OCI-LY1 (cell line): ENCODE data around the gene ZNF221.

Source experiments
- H2AFZ ChIP-seq: fragments of 200-600 bp; sonication (generic), shearing (Covaris generic); 2 replicates; pipeline ENCODE4 v1.6.0; 2014; ENCODE audit warnings: antibody characterized with exemption, mild to moderate bottlenecking, low read length
- H3F3A ChIP-seq: fragments of 200-600 bp; sonication (generic), shearing (Covaris generic); 2 replicates; pipeline ENCODE4 v1.6.0; 2014; ENCODE audit warnings: mild to moderate bottlenecking, antibody characterized with exemption, low read length, moderate library complexity; ENCODE audit not compliant: insufficient read depth
- H3K27ac ChIP-seq: fragments of 200-600 bp; sonication (generic); 2 replicates; pipeline ENCODE4 v1.5.1; 2014; ENCODE audit warnings: low read length, mixed run types, mild to moderate bottlenecking, low read depth; ENCODE audit not compliant: poor library complexity, severe bottlenecking
- H3K27me3 ChIP-seq: fragments of 200-600 bp; sonication (generic); 2 replicates; pipeline ENCODE4 v1.6.0; 2014; ENCODE audit warnings: antibody characterized with exemption, mild to moderate bottlenecking, low read length, moderate library complexity; ENCODE audit not compliant: insufficient read depth
- H3K36me3 ChIP-seq: fragments of 200-600 bp; sonication (generic); 2 replicates; pipeline ENCODE4 v1.6.1; 2014; ENCODE audit warnings: mild to moderate bottlenecking, antibody characterized with exemption, low read length, moderate library complexity, mixed read lengths; ENCODE audit not compliant: insufficient read depth
- H3K4me1 ChIP-seq: fragments of 200-600 bp; sonication (generic); 2 replicates; pipeline ENCODE4 v1.5.1; 2014; ENCODE audit warnings: mild to moderate bottlenecking, low read length, moderate library complexity; ENCODE audit not compliant: insufficient read depth, severe bottlenecking
- H3K4me2 ChIP-seq: fragments of 200-600 bp; sonication (generic), shearing (Covaris generic); 2 replicates; pipeline ENCODE4 v1.6.1; 2014; ENCODE audit warnings: low read length
- H3K4me3 ChIP-seq: fragments of 200-600 bp; sonication (generic); 2 replicates; pipeline ENCODE4 v1.5.1; 2014; ENCODE audit warnings: low read length, low read depth, mild to moderate bottlenecking, mixed read lengths; ENCODE audit not compliant: poor library complexity, severe bottlenecking
- H3K79me2 ChIP-seq: fragments of 200-600 bp; shearing (Covaris generic); 2 replicates; pipeline ENCODE4 v1.6.1; 2016; ENCODE audit warnings: mixed run types, low read length, mixed read lengths; ENCODE audit not compliant: insufficient read depth
- H3K9ac ChIP-seq: fragments of 200-600 bp; sonication (generic), shearing (Covaris generic); 2 replicates; pipeline ENCODE4 v1.6.1; 2014; ENCODE audit warnings: mild to moderate bottlenecking, low read length, mixed read lengths
- H3K9me2 ChIP-seq: fragments of 200-600 bp; sonication (generic), shearing (Covaris generic); 2 replicates; pipeline ENCODE4 v1.6.1; 2014; ENCODE audit warnings: low read depth, mild to moderate bottlenecking, low read length, mixed read lengths
- H3K9me3 ChIP-seq: fragments of 200-600 bp; shearing (Covaris generic); 2 replicates; pipeline ENCODE4 v1.6.1; 2014; ENCODE audit warnings: low read length, mixed read lengths
- H4K20me1 ChIP-seq: fragments of 200-600 bp; sonication (generic), shearing (Covaris generic); 2 replicates; pipeline ENCODE4 v1.6.0; 2016; ENCODE audit warnings: mild to moderate bottlenecking, low read length; ENCODE audit not compliant: insufficient read depth
- EZH2 ChIP-seq: fragments of 200-600 bp; sonication (generic), shearing (Covaris generic); IDR thresholded peaks from 2 replicates; pipeline ENCODE4 v1.8.0; 2017; ENCODE audit warnings: borderline replicate concordance, mixed run types, mild to moderate bottlenecking, antibody characterized with exemption, low read length, moderate library complexity, mixed read lengths
- TF ChIP-seq, protein P1 (sequence below): fragments of 200-600 bp; sonication (generic), shearing (Covaris generic); IDR thresholded peaks from 2 replicates; pipeline ENCODE4 v1.5.1; 2017; ENCODE audit warnings: mild to moderate bottlenecking, antibody characterized with exemption, low read length, moderate library complexity, mixed read lengths

Gene ZNF221

DNA sequence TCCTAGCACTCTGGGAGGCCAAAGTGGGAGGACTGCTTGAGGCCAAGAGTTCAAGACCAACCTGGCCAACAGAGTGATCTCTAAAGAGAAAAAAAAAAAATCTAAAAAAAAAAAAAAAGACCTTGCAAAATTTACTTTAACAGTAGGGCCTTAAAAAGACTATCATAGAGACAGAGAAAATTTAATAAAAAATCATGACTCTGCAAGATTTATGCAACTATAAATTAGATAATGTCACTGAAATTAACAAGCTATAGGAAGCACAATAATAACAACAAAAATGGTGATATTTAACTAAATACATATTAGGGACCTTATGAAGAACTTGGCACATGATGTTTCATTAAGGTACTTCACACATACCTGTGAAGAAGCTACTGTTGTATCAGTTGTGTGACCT is 27.2 kb upstream of the ZNF221 start:
- no peaks in the 10 kb centered on the region for H3K9me3 ChIP-seq
- H3K9me2 ChIP-seq: no peaks in the 10 kb centered on the region
- no peaks in the 10 kb centered on the region for H3K79me2 ChIP-seq
- no peak overlapping the region for H3K27ac ChIP-seq
- no peaks in the 10 kb centered on the region for H3F3A ChIP-seq
- no peak overlapping the region for H3K9ac ChIP-seq
- H2AFZ ChIP-seq: no peak overlapping the region
- H3K27me3 ChIP-seq: no peaks in the 10 kb centered on the region
- no peak overlapping the region for H3K4me2 ChIP-seq
- TF ChIP-seq EZH2: no peak
- TF ChIP-seq, protein P1, sequence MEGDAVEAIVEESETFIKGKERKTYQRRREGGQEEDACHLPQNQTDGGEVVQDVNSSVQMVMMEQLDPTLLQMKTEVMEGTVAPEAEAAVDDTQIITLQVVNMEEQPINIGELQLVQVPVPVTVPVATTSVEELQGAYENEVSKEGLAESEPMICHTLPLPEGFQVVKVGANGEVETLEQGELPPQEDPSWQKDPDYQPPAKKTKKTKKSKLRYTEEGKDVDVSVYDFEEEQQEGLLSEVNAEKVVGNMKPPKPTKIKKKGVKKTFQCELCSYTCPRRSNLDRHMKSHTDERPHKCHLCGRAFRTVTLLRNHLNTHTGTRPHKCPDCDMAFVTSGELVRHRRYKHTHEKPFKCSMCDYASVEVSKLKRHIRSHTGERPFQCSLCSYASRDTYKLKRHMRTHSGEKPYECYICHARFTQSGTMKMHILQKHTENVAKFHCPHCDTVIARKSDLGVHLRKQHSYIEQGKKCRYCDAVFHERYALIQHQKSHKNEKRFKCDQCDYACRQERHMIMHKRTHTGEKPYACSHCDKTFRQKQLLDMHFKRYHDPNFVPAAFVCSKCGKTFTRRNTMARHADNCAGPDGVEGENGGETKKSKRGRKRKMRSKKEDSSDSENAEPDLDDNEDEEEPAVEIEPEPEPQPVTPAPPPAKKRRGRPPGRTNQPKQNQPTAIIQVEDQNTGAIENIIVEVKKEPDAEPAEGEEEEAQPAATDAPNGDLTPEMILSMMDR: no peak
- no peaks in the 10 kb centered on the region for H3K4me1 ChIP-seq
- H4K20me1 ChIP-seq: no peaks in the 10 kb centered on the region
- peaks cover 99% of the 10 kb centered on the region for H3K36me3 ChIP-seq
- H3K4me3 ChIP-seq: no peak overlapping the region

DNA sequence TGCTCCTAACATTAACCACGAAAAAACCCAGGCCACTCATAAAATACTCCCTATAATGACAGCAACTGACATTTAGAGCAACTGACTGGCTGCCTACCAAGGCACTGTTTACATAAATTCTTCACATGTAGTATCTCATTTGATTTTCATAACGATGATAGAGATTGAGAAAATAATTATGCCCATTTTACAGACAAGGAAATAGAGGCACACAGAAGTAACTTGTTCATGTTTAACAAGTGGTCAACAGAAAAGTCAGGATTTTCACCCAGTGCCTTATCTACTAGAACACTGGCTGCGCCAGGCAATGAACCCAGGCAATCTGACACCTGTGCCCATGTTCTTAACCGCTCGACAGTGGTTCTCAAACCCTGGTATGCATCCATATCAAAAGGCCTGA is 22.2 kb upstream of the ZNF221 start:
- TF ChIP-seq, protein P1: no peak
- no peak for TF ChIP-seq EZH2
- no peaks in the 10 kb centered on the region for H3K79me2 ChIP-seq
- H4K20me1 ChIP-seq: no peaks in the 10 kb centered on the region
- peaks cover 2% of the 10 kb centered on the region for H3K4me1 ChIP-seq
- no peaks in the 10 kb centered on the region for H3K9me2 ChIP-seq
- peaks cover 94% of the 10 kb centered on the region for H3K36me3 ChIP-seq
- no peak overlapping the region for H3K4me2 ChIP-seq
- H2AFZ ChIP-seq: no peak overlapping the region
- no peak overlapping the region for H3K4me3 ChIP-seq
- H3K9me3 ChIP-seq: no peaks in the 10 kb centered on the region
- H3K27me3 ChIP-seq: no peaks in the 10 kb centered on the region
- H3F3A ChIP-seq: no peaks in the 10 kb centered on the region
- H3K27ac ChIP-seq: no peak overlapping the region
- no peak overlapping the region for H3K9ac ChIP-seq

DNA sequence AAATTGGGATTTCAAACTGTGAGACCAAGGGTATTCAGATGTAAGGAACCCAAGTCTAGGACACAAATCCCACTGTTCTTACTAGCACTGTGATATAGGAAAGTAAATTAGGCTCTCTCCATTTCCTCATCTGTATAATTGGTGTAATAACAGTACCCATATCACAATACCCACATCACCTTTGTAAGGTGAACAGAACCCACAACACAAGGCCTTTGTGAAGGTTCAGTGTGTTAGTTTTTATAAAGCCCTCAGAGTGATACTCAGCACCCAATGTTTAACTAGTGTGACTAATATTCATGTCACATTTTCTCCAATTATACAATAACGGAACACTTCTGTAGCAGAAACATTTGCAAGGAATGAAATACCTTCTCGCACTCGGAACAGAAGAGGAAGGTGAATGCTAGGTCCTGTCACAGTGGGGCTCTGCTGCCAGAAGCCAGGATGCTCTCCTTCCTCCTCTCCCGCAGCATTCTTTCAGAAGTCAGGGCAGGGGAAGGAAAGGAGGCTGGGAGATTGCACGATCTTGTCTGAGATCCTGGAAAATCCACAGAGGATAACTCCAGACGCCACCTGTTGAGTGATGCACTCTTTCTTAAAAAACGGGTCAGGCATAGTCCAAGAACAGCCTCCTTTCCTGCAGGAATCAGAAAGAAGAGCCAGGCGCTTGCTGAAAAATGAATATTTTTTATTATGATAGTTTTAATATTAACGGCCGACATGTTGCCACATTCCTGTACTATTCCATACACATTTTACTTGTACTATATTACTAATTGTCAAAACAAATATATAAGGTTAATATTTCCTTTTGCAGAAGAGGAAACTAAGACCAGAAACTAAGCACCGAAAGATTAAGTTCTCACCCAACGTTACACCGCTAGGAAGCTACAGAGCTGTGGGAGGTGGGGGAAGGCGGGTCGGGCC is 16.7 kb upstream of the ZNF221 start:
- Histone ChIP-seq H3K27ac (no peak overlapping the region), H3K9me2 (no peaks in the 10 kb centered on the region), H3F3A (no peaks in the 10 kb centered on the region), H3K4me3 (peak overlapping the region; percentile 86), H3K9ac (peak overlapping the region; percentile 89), H3K4me1 (peaks cover 18% of the 10 kb centered on the region), H4K20me1 (no peaks in the 10 kb centered on the region), H3K36me3 (peaks cover 42% of the 10 kb centered on the region), H3K79me2 (0 out of 2 replicates have a peak, but pooled peaks cover 4% of the 10 kb centered on the region), H2AFZ (peak overlapping the region; percentile 53; the same call in 1 of the 2 replicates), H3K27me3 (no peaks in the 10 kb centered on the region), H3K4me2 (peak overlapping the region; percentile 87), H3K9me3 (peaks cover 9% of the 10 kb centered on the region; the same call in 1 of the 2 replicates)
- TF ChIP-seq, protein P1: no peak
- no peak for TF ChIP-seq EZH2
